Chondrocyte (in vitro differentiated cells): ENCODE data around the gene TXNRD3. TPM values are rescaled to one million over a fixed set of nuclear protein-coding genes. Genes with fewer than 3 reads are reported as not detected.

Experiments
- DNase-seq: peaks from one replicate; pipeline ENCODE4 v3.0.0; 2021; ENCODE audit warnings: mixed read lengths, low spot score
- H3K27ac Mint-ChIP-seq: one replicate; pipeline ENCODE4 v1.8.0; 2021; ENCODE audit warnings: mild to moderate bottlenecking, moderate library complexity, mixed read lengths; ENCODE audit not compliant: unreplicated experiment
- H3K27me3 Mint-ChIP-seq: 2 replicates; pipeline ENCODE4 v1.8.0; 2021; ENCODE audit warnings: low read depth, mixed read lengths
- H3K36me3 Mint-ChIP-seq: 2 replicates; pipeline ENCODE4 v1.8.0; 2021; ENCODE audit warnings: low read depth, mixed read lengths
- H3K4me1 Mint-ChIP-seq: 2 replicates; pipeline ENCODE4 v1.8.0; 2021; ENCODE audit warnings: low read depth, mild to moderate bottlenecking, mixed read lengths
- H3K4me3 Mint-ChIP-seq: one replicate; pipeline ENCODE4 v1.8.0; 2021; ENCODE audit warnings: mild to moderate bottlenecking, moderate library complexity, mixed read lengths; ENCODE audit not compliant: unreplicated experiment
- H3K9me3 Mint-ChIP-seq: 2 replicates; pipeline ENCODE4 v1.8.0; 2021; ENCODE audit warnings: low read depth, mixed read lengths
- CTCF ChIP-seq: fragments of 200-600 bp; sonication (generic); IDR thresholded peaks from 2 replicates; pipeline ENCODE4 v1.5.0; 2021; ENCODE audit warnings: antibody characterized with exemption, mild to moderate bottlenecking, moderate library complexity
- total RNA-seq: library from RNA; stranded (reverse); gene quantifications from 3 replicates; pipeline ENCODE4 v1.2.1, GENCODE V29; 2021

The TXNRD3 gene
- total RNA-seq, 1 donor from 2014 or later = 14.2 TPM

GRCh38 chr3:126679318-126679751, 24.4 kb upstream of the TXNRD3 start:
- Mint-ChIP-seq H3K4me3 (no peak overlapping the region), H3K9me3 (peaks cover 7% of the 10 kb centered on the region), H3K4me1 (peaks cover 6% of the 10 kb centered on the region), H3K27me3 (peaks cover 32% of the 10 kb centered on the region), H3K36me3 (peaks cover 2% of the 10 kb centered on the region), H3K27ac (no peak overlapping the region)
- peak; percentile 99 for TF ChIP-seq CTCF
- no peak for DNase-seq

DNA sequence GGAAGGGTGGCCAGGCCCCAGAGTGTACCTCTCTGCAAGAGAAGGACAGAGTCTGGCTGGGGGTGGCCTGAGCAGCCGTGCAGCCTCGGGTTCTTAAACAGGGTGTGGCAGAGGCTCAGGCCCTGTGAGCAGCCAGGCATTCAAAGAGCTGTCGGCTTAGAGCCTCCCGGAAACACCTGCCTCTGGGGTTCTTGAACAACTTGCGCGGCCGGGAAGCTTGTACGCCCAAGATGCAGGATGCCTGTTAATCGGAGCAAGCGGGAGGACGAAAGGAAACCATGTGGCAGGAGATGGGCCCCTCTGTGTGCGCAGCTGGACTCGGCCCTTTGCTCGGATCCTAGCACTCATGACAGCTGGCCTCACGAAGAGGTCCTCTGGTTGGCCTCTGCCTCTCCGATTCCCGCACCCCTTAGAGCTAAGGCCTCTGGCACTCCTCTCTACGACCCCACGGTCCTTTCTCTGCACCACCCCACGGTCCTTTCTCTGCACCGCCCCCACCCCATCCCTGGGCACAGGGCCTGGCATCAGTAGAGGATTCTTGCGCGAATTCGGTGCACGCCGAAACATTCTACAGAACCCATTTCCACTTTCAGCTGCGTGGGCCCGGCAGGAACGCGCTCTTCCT, 23.9 kb upstream of the TXNRD3 start:
- no peak overlapping the region for H3K27ac Mint-ChIP-seq
- H3K9me3 Mint-ChIP-seq = peaks cover 9% of the 10 kb centered on the region
- peaks cover 3% of the 10 kb centered on the region for H3K4me1 Mint-ChIP-seq
- TF ChIP-seq CTCF = peak; percentile 12
- H3K36me3 Mint-ChIP-seq = peaks cover 2% of the 10 kb centered on the region
- no peak for DNase-seq
- peaks cover 32% of the 10 kb centered on the region for H3K27me3 Mint-ChIP-seq
- H3K4me3 Mint-ChIP-seq = no peak overlapping the region

DNA sequence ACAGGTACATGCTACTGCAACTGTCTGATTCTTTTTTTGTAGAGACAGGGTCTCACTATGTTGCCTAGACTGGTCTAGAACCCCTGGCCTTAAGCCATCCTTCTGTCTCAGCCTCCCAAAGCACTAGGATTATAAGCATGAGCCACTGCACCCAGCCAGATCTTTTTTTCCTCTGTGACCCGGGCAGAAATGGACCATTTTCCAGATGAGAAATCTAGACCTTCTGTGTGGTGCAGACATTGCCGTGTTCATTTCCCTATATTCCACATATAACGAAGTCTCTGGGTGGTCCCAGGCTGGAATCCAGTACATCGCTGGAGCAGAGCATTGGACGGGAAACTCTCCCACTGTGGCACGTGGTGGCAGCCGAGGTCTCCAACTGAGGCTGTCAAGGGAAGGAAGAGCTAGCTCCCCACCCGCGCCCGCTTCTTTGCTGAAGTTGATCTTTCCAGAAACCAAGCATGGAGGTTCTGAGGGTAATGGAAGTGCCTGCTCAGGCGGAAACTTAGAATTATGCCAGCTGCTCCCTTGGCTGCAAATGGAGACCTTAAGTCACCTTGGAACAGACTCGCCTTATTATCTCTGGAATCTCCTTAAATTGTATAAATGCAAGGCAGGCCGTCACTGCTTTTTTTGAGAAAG, 23.1 kb upstream of the TXNRD3 start:
- Mint-ChIP-seq H3K4me3 (no peak overlapping the region), H3K4me1 (peaks cover 3% of the 10 kb centered on the region), H3K27ac (no peak overlapping the region), H3K9me3 (peaks cover 10% of the 10 kb centered on the region), H3K36me3 (peaks cover 2% of the 10 kb centered on the region), H3K27me3 (peaks cover 32% of the 10 kb centered on the region)
- no peak for DNase-seq
- no peak for TF ChIP-seq CTCF

- Mint-ChIP-seq H3K9me3 (peaks cover 10% of the 10 kb centered on the region), H3K4me1 (peaks cover 3% of the 10 kb centered on the region), H3K36me3 (peaks cover 2% of the 10 kb centered on the region), H3K27me3 (peaks cover 28% of the 10 kb centered on the region), H3K27ac (no peak overlapping the region), H3K4me3 (no peak overlapping the region)
- TF ChIP-seq CTCF = no peak
- no peak for DNase-seq
Measured at GRCh38 chr3:126676919-126677705, 22.2 kb upstream of the TXNRD3 start.

DNA sequence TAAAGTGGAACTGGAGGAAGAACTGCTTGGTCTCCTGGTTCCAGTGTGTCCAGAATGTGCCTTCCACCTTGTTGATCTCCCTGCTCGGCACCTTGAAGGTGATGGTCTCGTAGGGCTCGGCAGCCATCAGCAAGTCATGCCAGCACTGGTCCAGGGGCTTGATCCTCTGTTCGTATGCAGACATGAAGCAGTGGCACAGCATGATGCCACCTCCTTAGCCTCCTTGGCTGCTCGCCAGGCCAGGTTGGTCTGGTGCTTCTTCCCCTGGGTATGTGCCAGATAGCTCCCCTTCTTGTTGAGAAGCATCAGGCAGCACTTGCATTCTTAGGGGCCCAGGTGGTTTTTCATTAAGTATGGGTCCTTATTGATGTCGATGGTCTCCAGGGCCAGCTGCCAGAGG, 17.8 kb upstream of the TXNRD3 start:
- no peaks in the 10 kb centered on the region for H3K4me1 Mint-ChIP-seq
- no peak for DNase-seq
- H3K4me3 Mint-ChIP-seq = no peak overlapping the region
- H3K36me3 Mint-ChIP-seq = peaks cover 2% of the 10 kb centered on the region
- no peak overlapping the region for H3K27ac Mint-ChIP-seq
- H3K9me3 Mint-ChIP-seq = peaks cover 10% of the 10 kb centered on the region
- H3K27me3 Mint-ChIP-seq = peaks cover 28% of the 10 kb centered on the region
- TF ChIP-seq CTCF = no peak
